H9 (cell line): Measurements from ENCODE around the gene TMEM41B. TPM values are rescaled to one million over a fixed set of nuclear protein-coding genes. Genes with fewer than 3 reads are reported as not detected.

Source experiments
- DNase-seq: peaks from one replicate; pipeline ENCODE4 v3.0.0-alpha.2; 2017
- H2AFZ ChIP-seq: one replicate; pipeline ENCODE4 v1.6.1; 2013; ENCODE audit warnings: mild to moderate bottlenecking, low read length, control low read depth, moderate library complexity
- H2AK5ac ChIP-seq: 2 replicates; pipeline ENCODE4 v1.6.1; 2013; ENCODE audit warnings: low read length, control low read depth, mixed read lengths; ENCODE audit not compliant: insufficient read length
- H2BK120ac ChIP-seq: one replicate; pipeline ENCODE4 v1.6.1; 2013; ENCODE audit warnings: low read depth, mild to moderate bottlenecking, low read length, control low read depth, inconsistent platforms; ENCODE audit not compliant: poor library complexity, severe bottlenecking
- H2BK12ac ChIP-seq: 2 replicates; pipeline ENCODE4 v1.6.1; 2013; ENCODE audit warnings: low read length, control low read depth, mixed read lengths, low read depth; ENCODE audit not compliant: insufficient read length
- H2BK15ac ChIP-seq: 2 replicates; pipeline ENCODE4 v1.6.1; 2013; ENCODE audit warnings: low read depth, low read length, control low read depth
- H2BK20ac ChIP-seq: one replicate; pipeline ENCODE4 v1.6.1; 2013; ENCODE audit warnings: low read depth, mild to moderate bottlenecking, low read length, control low read depth, inconsistent platforms; ENCODE audit not compliant: poor library complexity, severe bottlenecking
- H2BK5ac ChIP-seq: 2 replicates; pipeline ENCODE4 v1.6.1; 2013; ENCODE audit warnings: low read length, control low read depth, mixed read lengths; ENCODE audit not compliant: insufficient read length
- H3K14ac ChIP-seq: 2 replicates; pipeline ENCODE4 v1.6.1; 2013; ENCODE audit warnings: low read length, control low read depth; ENCODE audit not compliant: insufficient read depth
- H3K18ac ChIP-seq: 2 replicates; pipeline ENCODE4 v1.6.1; 2013; ENCODE audit warnings: low read depth, mild to moderate bottlenecking, mixed read lengths, low read length, control low read depth; ENCODE audit not compliant: insufficient read length
- H3K23ac ChIP-seq: 2 replicates; pipeline ENCODE4 v1.6.1; 2013; ENCODE audit warnings: low read length, control low read depth, mixed read lengths, low read depth; ENCODE audit not compliant: insufficient read length
- H3K23me2 ChIP-seq: 2 replicates; pipeline ENCODE4 v1.6.1; 2013; ENCODE audit warnings: low read depth, mild to moderate bottlenecking, mixed read lengths, low read length, control low read depth; ENCODE audit not compliant: insufficient read length, poor library complexity, severe bottlenecking
- H3K27ac ChIP-seq: 2 replicates; pipeline ENCODE4 v1.5.1; 2013; ENCODE audit warnings: low read length, control low read depth, mixed read lengths, low read depth; ENCODE audit not compliant: insufficient read length
- H3K27me3 ChIP-seq: 2 replicates; pipeline ENCODE4 v1.6.1; 2013; ENCODE audit warnings: low read length, control low read depth, inconsistent platforms; ENCODE audit not compliant: insufficient read depth
- H3K4ac ChIP-seq: 2 replicates; pipeline ENCODE4 v1.6.1; 2013; ENCODE audit warnings: low read depth, mild to moderate bottlenecking, control low read depth, inconsistent platforms, low read length, moderate library complexity
- H3K4me1 ChIP-seq: 2 replicates; pipeline ENCODE4 v1.6.1; 2013; ENCODE audit warnings: low read length, control low read depth, inconsistent platforms; ENCODE audit not compliant: insufficient read depth
- H3K4me2 ChIP-seq: 2 replicates; pipeline ENCODE4 v1.6.1; 2013; ENCODE audit warnings: low read length, control low read depth, mixed read lengths; ENCODE audit not compliant: insufficient read length, insufficient read depth
- H3K56ac ChIP-seq: 2 replicates; pipeline ENCODE4 v1.6.1; 2013; ENCODE audit warnings: low read depth, mild to moderate bottlenecking, mixed read lengths, low read length, control low read depth; ENCODE audit not compliant: insufficient read length
- H3K79me1 ChIP-seq: 2 replicates; pipeline ENCODE4 v1.6.1; 2013; ENCODE audit warnings: low read depth, mild to moderate bottlenecking, moderate library complexity, low read length, control low read depth, inconsistent platforms; ENCODE audit not compliant: insufficient read depth, poor library complexity, severe bottlenecking
- H3K79me2 ChIP-seq: 2 replicates; pipeline ENCODE4 v1.6.1; 2013; ENCODE audit warnings: low read length, control low read depth, inconsistent platforms; ENCODE audit not compliant: insufficient read depth
- H3K9ac ChIP-seq: 2 replicates; pipeline ENCODE4 v1.6.1; 2013; ENCODE audit warnings: low read length, control low read depth, mixed read lengths; ENCODE audit not compliant: insufficient read length; ENCODE audit errors: extremely low read depth
- H3K9me3 ChIP-seq: one replicate; pipeline ENCODE4 v1.6.1; 2013; ENCODE audit warnings: low read depth, low read length, inconsistent platforms; ENCODE audit not compliant: control insufficient read depth
- H3T11ph ChIP-seq: one replicate; pipeline ENCODE4 v1.6.1; 2013; ENCODE audit warnings: mild to moderate bottlenecking, low read length, control low read depth, inconsistent platforms
- H4K20me1 ChIP-seq: one replicate; pipeline ENCODE4 v1.6.1; 2013; ENCODE audit not compliant: control insufficient read depth, insufficient read length, insufficient read depth
- H4K5ac ChIP-seq: 2 replicates; pipeline ENCODE4 v1.6.1; 2013; ENCODE audit warnings: low read depth, mild to moderate bottlenecking, mixed read lengths, low read length, control low read depth; ENCODE audit not compliant: insufficient read length
- H4K8ac ChIP-seq: replicated peaks from 2 replicates; pipeline ENCODE4 v1.6.1; 2013; ENCODE audit warnings: low read length, control low read depth, mixed read lengths, low read depth; ENCODE audit not compliant: insufficient read length
- H4K91ac ChIP-seq: 2 replicates; pipeline ENCODE4 v1.6.1; 2013; ENCODE audit warnings: low read depth, mild to moderate bottlenecking, moderate library complexity, mixed read lengths, low read length, control low read depth; ENCODE audit not compliant: insufficient read length
- H3K27ac Mint-ChIP-seq, 3 experiments: 2 replicates in 2 of 3; 3 replicates in 1 of 3; pipeline ENCODE4 v1.8.0; 2020 to 2021; ENCODE audit warnings: mixed read lengths in 3 of 3, mild to moderate bottlenecking in 1 of 3, moderate library complexity in 1 of 3
- H3K27me3 Mint-ChIP-seq: 2 replicates; pipeline ENCODE4 v1.8.0; 2021; ENCODE audit warnings: low read depth, mild to moderate bottlenecking, moderate library complexity, mixed read lengths
- H3K36me3 Mint-ChIP-seq, 3 experiments: 2 replicates in 2 of 3; 3 replicates in 1 of 3; pipeline ENCODE4 v1.8.0; 2020 to 2021; ENCODE audit warnings: low read depth in 3 of 3, mixed read lengths in 3 of 3; ENCODE audit not compliant: insufficient read depth in 1 of 3
- H3K4me1 Mint-ChIP-seq, 2 experiments: 2 replicates each; pipeline ENCODE4 v1.8.0; 2020; ENCODE audit warnings: mixed read lengths in 2 of 2
- H3K4me3 Mint-ChIP-seq, 2 experiments: 2 replicates in 1 of 2; 3 replicates in 1 of 2; pipeline ENCODE4 v1.8.0; 2020 to 2021; ENCODE audit warnings: mild to moderate bottlenecking in 2 of 2, mixed read lengths in 2 of 2, moderate library complexity in 1 of 2
- H3K9me3 Mint-ChIP-seq, 2 experiments: 2 replicates in 1 of 2; 3 replicates in 1 of 2; pipeline ENCODE4 v1.8.0; 2020; ENCODE audit warnings: mild to moderate bottlenecking in 2 of 2, mixed read lengths in 2 of 2, moderate library complexity in 1 of 2
- WGBS: extraction: QIAGEN DNeasy Blood & Tissue Kit; methylation state at CpG from one replicate; pipeline ENCODE4 v1.1.7; 2013; ENCODE audit warnings: missing lambda C conversion rate, low lambda C conversion rate, mixed read lengths; ENCODE audit not compliant: insufficient read length; ENCODE audit errors: extremely low coverage; 5-methylcytosine and 5-hydroxymethylcytosine counted together
- total RNA-seq: library from RNA; stranded (reverse); gene quantifications from 2 replicates; pipeline ENCODE4 v1.2.1, GENCODE V29; 2021
- TF ChIP-seq, protein P1 (sequence below): fragments of 200-600 bp; sonication (generic); conservative IDR thresholded peaks from 3 replicates; pipeline ENCODE4 v1.8.0; 2021; ENCODE audit warnings: antibody characterized with exemption, mild to moderate bottlenecking

TMEM41B gene
- total RNA-seq, 1 experiment from 2014 or later: 48.7 TPM

GRCh38 chr11:9302448-9302847 is 11.9 kb downstream of the TMEM41B start:
- Histone ChIP-seq H3K23ac (no peak overlapping the region), H3K56ac (no peak overlapping the region), H3K79me1 (peaks cover 5% of the 10 kb centered on the region), H4K20me1 (no peaks in the 10 kb centered on the region), H3K27ac (no peak overlapping the region), H2BK120ac (no peak overlapping the region), H3K9me3 (no peaks in the 10 kb centered on the region), H3K4ac (no peak overlapping the region), H2AFZ (no peak overlapping the region), H3K4me2 (no peak overlapping the region), H3K79me2 (peaks cover 15% of the 10 kb centered on the region; the same call in 1 of the 2 replicates), H2BK12ac (no peak overlapping the region), H3K14ac (no peak overlapping the region), H3T11ph (no peak overlapping the region), H2BK20ac (no peak overlapping the region), H4K91ac (no peak overlapping the region), H3K9ac (no peak overlapping the region), H4K8ac (no peak overlapping the region), H2BK15ac (no peak overlapping the region), H2AK5ac (no peak overlapping the region), H3K23me2 (no peaks in the 10 kb centered on the region), H3K18ac (no peak overlapping the region), H3K4me1 (no peaks in the 10 kb centered on the region), H2BK5ac (no peak overlapping the region), H3K27me3 (no peaks in the 10 kb centered on the region), H4K5ac (no peak overlapping the region)
- DNase-seq: no peak
- H3K4me1 Mint-ChIP-seq: peaks cover 0 to 4% of the 10 kb centered on the region in 2 experiments; a peak in 1 of 4 replicates
- TF ChIP-seq, protein P1, sequence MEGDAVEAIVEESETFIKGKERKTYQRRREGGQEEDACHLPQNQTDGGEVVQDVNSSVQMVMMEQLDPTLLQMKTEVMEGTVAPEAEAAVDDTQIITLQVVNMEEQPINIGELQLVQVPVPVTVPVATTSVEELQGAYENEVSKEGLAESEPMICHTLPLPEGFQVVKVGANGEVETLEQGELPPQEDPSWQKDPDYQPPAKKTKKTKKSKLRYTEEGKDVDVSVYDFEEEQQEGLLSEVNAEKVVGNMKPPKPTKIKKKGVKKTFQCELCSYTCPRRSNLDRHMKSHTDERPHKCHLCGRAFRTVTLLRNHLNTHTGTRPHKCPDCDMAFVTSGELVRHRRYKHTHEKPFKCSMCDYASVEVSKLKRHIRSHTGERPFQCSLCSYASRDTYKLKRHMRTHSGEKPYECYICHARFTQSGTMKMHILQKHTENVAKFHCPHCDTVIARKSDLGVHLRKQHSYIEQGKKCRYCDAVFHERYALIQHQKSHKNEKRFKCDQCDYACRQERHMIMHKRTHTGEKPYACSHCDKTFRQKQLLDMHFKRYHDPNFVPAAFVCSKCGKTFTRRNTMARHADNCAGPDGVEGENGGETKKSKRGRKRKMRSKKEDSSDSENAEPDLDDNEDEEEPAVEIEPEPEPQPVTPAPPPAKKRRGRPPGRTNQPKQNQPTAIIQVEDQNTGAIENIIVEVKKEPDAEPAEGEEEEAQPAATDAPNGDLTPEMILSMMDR: no peak
- no peaks in the 10 kb centered on the region for H3K27me3 Mint-ChIP-seq
- no peak overlapping the region for H3K4me3 Mint-ChIP-seq
- peaks cover 3 to 8% (median 6%) of the 10 kb centered on the region in 3 experiments for H3K36me3 Mint-ChIP-seq
- no CpG with 5 or more reads among the region's 3 CpGs for WGBS
- H3K27ac Mint-ChIP-seq: no peak overlapping the region
- H3K9me3 Mint-ChIP-seq: no peaks in the 10 kb centered on the region
